GM21529 (cell line): ENCODE data around the gene ELOVL2.
"Not testable (repeated sequence)": the region's sequence is repeated elsewhere in the genome, so short reads cannot be mapped to it uniquely, and the experiment has no call there.

Experiments used
- ATAC-seq: cut with Tn5 transposase; IDR thresholded peaks from one replicate; pipeline ENCODE4 v1.9.1; 2021; ENCODE audit not compliant: unreplicated experiment

Gene ELOVL2, protein sequence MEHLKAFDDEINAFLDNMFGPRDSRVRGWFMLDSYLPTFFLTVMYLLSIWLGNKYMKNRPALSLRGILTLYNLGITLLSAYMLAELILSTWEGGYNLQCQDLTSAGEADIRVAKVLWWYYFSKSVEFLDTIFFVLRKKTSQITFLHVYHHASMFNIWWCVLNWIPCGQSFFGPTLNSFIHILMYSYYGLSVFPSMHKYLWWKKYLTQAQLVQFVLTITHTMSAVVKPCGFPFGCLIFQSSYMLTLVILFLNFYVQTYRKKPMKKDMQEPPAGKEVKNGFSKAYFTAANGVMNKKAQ

DNA sequence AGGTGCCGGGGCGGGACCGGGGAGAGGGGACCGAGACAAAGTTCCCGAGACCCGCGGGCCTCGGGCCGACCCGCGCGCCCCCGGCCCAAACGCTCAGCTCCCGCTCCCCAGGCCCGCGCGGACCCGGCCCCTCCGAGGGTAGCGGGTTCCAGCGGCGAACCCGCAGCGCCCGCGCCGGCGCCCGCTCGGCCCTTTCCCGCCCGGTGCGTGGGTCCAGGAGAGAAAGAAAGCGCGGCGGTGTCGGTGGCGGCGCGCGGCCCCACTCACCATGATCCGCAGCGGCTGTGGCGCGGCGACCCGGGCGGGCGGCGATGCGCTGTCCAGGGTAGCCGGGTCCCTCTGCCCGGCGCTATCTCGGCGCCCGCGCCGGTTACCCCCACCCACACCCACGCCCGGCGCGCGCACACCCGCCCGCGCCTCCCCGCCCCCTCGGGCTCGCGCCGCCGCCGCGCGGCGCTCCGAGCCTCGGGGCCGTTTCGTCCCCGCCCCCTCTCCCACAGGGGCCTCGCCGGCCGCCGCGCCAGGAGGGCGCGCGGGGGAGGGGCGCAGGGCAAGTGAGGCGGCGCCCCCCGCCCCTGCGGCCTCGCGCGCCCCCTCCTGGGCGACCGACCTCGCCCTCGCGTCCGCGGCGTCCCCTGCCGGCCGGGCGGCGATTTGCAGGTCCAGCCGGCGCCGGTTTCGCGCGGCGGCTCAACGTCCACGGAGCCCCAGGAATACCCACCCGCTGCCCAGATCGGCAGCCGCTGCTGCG, at the start of gene ELOVL2:
Gene ELOVL2 (minus strand): TSS at position 345 of the 751 bp plus-strand sequence. CDS start 75 bp downstream, at position 270.
- ATAC-seq, result peak; percentile 52

DNA sequence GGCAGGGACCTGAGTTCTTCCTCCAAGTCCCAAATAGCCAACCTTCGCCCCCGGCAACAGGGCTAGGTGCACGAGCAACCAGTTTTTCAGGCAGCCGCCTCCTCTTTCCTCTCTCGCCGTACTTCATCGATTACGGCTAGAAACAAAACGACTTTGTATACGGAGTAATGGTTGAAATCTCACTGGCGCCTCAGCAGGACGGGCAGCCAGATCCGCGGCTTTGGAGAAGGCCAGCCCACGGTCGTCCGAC, 49.2 kb upstream of the ELOVL2 start:
- ATAC-seq, result peak; percentile 22

DNA sequence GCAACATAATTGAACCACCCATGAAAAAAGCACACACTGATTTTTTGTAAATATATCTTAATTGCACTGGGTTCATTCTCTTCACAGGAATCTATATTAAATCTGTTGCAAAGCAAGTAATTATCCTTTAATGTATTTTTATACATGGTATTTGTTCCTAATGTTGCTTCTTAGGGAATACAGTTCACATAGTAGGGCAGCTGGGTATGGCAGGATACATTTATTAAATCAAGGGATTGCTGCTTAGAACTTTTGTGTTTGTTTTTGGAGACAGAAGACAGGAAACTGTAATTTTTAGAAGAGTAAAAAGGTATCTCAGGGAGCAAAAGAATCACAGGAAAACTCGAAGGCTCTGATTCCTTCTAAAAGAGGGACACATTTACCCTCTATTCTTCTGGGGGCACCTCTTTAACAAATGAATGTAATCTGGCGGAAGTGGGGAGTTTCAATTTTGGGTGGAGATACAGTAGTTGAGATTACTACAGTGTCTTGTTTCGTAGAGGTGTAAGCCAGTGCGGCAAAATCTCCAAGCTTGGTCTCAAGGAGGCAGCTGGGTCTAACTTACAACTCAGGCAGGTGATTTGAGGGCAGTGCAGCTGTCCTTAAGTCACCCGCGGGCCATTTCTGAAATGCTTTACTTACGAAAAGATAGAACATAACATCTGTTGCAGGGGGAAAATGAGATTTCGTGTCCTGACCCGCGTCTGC, 48.7 kb upstream of the ELOVL2 start:
- peak; percentile 38 for ATAC-seq

DNA sequence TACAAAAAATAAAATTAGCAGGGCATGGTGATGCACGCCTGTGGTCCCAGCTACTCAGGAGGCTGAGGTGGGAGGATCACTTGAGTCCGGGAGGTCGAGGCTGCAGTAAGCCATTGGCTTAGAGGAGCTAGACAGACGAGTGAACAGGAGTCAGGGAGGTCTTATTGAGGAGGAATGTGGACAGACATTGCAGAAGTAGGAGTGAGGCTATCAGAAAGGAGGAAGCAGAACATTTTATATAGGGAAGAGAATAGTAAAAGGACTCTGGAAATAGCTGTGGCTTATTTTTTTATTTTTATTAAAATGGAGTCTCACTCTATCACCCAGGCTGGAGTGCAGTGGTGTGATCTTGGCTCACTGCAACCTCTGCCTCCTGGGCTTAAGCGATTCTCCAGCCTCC, 47.0 kb upstream of the ELOVL2 start:
- ATAC-seq, result not testable (repeated sequence)

DNA sequence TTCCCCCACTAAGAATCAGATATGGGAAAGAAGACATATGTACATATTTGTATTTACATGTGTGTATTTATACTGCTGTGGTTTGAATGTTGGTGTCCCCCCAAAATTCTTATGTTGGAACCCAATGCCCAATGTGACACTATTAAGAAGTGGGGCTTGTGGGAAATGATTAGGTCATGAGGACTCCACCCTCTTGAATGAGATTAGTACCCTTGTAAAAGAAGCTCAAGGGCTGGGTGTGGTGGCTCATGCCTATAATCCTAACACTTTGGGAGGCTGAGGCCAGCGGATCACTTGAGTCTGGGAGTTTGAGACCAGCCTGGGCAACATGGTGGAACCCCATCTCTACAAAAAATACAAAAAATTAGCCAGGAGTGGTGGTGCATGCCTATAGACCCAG, 45.6 kb upstream of the ELOVL2 start:
- ATAC-seq, result no peak

DNA sequence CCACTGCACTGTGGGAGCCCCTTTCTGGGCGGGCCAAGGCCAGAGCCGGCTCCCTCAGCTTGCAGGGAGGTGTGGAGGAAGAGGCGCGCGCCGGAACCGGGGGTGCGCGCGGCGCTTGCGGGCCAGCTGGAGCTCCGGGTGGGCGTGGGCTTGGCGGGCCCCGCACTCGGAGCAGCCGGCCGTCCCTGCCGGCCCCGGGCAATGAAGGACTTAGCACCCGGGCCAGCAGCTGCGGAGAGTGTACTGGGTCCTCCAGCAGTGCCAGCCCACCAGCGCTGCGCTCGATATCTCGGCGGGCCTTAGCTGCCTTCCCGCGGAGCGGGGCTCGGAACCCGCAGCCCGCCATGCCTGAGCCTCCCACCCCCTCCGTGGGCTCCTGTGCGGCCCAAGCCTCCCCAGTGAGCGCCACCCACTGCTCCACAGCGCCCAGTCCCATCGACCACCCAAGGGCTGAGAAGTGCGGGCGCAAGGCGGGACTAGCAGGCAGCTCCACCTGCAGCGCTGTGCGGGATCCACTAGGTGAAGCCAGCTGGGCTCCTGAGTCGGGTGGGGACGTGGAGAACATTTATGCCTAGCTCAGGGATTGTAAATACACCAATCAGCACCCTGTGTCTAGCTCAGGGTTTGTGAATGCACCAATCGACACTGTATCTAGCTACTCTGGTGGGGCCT, 43.2 kb upstream of the ELOVL2 start:
- ATAC-seq, result not testable (repeated sequence)

DNA sequence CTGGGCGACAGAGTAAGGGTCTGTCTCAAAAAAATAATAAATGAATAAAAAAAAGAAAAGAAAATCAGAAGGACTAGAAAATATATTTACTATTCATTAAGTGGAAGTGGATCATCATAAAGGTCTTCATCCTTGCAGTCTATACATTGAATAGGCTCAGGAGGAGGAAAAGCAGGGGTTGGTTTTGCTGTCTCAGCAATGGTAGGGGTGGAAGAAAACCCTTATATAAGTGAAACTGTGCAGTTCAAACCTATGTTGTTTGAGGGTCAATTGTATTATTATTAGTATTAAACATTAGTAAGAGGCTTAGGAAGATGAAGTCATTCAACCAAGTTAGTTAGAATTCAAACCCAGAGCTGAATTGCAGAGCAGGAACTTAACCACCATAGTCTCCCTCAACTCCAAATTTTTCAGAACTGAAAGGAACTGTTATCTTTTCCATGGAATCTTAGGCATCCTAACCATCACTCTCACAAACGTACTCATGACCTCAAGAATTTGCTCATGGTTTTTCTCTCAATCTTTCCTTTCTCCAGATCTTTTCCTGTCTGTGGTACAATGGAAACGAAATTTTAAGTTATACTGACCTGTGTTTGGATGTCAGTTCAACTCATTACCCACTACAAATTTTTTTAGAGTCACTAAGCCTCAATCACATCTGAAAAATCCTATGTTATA, 41.8 kb upstream of the ELOVL2 start:
- no peak for ATAC-seq

DNA sequence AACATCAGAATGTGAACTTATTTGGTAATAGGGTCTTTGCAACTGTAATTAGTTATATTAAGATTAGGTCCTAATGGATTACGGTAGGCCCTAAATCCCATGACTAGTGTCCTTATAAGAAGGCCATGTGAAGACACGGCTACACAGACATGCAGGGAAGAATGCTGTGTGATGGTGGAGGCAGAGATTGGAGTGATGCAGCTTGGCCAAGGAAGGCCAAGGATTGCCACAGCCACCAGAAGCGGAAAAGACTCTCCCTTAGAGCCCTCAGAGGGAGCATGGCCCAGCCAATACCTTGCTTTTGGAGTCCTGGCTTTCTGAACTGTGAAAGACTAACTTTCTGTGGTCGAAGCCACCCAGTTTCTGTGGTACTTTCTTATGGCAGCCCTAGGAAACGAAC, 39.9 kb upstream of the ELOVL2 start:
- ATAC-seq, result no peak

DNA sequence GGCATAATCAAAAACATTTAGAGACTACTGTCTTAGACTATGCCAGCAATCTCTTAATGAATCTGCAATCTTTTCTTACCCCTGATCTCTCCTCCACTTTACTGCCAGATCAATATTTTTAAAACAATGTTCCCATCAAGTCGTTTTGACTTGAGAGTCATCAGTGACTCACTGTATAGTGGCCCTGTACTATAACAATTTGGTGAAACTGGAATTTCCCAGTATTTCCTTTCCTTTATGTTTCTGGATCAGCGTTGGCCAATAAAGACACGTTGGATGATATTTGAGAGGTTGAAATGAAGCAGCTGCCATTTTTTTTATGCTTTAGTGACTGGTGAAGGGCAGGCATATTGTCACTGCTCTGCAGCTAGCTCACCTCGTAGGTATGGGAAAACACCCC, 39.4 kb upstream of the ELOVL2 start:
- ATAC-seq, result no peak

DNA sequence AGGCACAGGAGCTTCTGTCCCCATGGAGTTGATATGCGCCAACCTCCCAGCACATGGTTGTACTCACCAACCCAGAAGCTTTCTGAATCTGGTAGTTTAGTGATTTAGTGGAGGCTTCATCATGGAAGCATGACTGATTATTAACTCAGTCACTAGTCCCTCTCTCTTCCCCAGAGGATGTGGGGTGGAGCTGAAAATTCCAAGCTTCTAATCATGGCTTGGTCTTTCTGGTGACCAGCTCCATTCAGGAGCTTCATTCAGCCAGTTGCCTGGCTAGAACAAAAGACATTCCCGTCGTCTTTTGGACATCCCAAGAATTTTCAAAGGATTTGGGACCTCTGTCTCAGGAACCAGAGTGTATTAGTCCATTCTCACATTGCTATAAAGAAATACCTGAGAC, 36.2 kb upstream of the ELOVL2 start:
- no peak for ATAC-seq

DNA sequence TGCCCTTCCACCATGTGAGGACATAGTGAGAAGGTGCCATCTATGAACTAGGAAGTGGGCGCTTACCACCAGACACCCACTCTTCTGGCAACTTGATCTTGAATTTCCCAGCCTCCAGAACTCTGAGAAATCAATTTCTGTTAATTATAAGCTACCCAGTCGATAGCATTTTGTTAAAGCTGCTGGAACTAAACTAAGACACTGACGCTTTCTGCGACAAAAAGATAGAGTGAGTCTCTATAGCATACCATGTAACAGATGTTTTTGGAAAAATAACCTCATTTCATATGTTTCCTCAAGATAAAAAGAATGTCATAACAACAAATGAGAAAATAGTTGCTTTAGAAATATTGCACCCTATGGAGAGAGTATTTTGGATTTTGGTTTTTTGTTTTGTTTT, 34.2 kb upstream of the ELOVL2 start:
- no peak for ATAC-seq

DNA sequence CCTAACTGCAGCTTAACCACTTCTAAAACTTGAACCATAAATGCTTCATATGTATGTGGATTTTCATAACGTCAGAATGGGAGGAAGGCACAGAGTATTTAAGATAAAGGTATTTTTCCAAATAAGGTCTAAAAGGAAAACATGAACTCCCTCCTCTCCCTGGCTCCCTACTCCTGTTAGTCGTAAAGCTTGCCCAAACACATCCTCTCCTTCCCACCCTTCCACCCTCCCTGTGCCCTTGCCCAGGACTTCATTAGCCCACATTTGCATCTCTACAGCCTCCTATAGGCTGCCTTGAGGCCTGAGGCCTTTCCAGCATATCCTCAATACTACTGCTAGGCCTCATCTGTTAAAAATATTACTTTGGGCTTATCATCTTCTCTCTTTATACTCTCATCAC, 32.4 kb upstream of the ELOVL2 start:
- ATAC-seq, result no peak

DNA sequence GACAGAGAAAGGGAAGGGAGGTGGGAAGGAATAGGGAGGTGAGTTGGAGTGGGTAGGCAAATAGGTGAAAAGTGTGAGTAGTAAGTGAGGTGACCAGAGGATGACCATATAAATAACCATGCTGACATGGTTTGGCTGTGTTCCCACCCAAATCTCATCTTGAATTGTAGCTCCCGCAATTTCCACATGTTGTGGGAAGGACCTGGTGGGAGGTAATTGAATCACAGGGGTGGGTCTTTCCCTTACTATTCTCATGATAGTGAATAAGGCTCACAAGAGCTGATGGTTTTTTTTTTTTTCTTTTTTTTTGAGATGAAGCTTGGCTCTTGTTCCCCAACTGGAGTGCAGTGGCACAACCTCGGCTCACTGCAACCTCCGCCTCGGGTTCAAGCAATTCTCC, 28.0 kb upstream of the ELOVL2 start:
- no peak for ATAC-seq

DNA sequence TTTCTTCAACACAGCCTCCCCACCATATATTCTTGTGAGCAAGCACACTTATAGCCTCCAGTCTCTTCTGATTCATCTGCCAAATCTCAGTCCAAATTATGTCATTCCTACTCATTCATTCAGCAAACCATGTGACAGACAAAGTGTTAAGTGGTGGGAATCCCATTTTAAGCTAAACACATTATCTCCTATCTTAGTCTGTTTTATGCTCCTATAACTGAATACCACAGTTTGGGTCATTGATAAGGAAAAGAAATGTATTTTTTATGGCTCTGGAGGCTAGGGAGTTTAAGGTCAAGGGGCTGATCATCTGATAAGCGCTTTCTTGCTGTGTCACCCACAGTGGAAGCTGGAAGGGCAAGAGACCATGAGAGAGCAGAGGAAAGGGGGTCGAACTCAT, 25.7 kb upstream of the ELOVL2 start:
- no peak for ATAC-seq

DNA sequence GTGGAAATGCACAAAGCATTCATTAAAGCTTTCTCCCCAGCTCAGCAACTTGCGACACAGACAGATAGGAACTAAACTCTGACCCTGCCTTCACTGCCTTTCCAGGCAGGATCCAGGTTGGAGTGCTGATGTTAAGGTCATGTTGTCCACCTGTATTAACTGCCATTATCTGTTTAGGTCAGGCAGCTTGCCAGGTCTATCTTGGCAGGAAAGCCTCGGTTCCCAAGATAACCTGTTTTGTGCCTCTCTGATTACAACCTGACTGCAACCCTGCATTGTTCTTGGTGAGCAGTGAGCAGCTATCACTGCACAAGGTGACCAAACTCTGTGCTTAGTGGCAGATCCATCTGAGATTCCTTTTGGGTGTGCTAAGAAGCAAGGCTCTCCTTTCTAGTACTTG, 23.2 kb upstream of the ELOVL2 start:
- ATAC-seq, result no peak

DNA sequence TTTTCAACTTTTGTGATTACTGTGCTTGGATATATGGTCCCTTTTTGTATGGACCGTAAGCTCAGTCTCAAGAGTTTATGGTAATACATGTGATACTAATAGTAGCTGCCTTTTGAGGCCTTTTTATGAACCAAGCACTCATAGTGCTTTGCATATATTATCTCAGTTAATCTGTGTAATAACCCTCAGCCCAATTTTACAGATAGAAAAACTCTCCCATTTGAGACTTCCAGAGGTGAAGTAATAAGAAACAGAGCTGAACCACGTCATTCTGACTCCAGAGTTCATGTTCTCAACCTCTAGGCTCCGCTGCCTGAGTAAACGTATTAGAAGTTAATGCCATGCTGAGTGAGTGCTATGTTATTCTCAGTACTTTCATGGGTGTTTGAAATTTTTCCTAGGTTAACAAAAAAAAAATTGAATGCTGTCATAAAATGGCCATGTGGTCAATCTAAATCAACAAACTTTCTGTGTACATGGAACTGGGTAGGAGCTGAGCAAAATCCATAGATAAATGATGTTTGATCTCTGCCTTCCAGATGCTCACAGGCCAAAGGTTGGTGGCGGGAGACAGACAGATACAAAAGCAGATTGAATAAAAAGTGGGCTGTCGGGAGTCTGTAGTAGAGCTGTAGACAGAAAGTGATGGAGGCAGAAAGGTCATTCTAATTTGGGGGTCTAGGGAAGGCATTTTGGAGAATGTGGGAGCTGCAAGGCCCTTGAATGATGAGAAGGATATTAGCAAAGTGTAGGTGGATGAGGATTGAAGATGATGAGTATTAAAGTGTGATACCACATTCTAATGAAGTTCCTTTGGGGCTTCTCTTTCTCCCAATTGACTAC, 22.6 kb upstream of the ELOVL2 start:
- ATAC-seq, result no peak

DNA sequence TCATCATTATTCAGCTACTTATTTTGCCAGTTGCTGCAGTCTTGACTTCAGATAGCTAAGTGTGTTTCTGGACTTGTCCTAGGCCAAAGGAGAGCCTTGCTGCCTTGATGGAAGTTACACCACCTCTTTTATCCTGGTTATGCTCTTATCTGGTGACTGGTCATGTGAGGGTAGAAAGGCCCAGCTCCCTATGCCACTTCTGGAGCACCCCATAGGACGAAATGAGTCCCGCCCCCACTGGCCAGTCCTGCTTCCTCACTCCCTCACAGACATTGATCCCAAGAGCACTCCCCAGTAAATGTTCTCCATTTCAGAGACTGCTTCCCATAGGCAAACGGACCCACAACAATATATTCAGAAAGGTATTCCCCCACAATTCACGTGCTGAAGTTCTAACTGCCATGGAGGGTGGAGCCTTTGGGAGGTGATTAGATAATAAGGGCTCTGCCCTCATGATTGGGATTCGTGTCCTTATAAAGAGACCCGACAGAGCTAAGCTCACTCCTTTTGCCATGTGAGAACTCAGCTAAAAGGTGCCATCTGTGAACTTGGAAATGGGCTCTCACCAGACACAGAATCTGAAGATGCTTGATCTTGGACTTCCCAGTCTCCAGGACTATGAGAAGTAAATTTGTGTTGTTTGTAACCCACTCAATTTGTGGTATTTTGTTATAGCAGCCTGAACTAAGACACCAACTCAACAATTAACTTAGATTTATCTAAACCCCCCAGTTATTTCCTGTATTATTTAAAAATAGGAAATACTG, 21.5 kb upstream of the ELOVL2 start:
- no peak for ATAC-seq

DNA sequence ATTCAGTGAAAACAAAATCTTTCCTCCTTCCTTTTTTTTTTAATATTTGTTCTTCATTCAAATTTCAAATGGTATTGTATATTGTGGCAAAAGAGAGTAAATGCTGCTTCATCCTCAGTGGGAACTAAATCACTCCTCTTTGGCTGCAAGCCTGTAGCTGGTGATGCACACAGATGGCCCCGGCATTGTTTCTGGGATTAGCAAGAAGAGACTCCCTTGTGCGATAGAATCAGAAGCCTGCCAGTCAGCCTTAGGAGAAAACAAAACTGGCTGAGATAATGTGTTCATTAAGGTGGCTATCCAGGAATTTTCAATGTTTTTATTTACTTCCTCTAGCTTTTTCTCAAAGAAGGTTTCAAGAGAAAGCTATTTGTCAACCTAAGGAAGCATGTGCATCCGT, 20.7 kb upstream of the ELOVL2 start:
- ATAC-seq, result no peak

DNA sequence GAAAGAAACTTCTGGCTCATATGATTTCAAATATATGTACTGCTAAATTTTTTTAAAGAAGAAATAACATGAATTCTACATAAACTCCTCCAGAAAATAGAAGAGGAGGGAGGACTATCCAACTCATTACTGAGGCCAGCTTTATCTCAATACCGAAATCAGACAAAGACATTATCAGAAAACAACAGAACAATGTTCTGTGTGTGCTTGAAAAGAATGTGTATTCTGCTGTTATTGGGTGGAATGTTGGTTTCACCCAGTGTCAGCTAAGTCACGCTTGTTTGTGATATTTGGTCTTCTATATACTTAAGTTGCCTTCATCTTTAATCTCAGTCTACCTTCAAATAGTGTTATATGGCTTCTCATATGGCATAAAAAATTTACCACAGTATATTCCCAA, 18.6 kb upstream of the ELOVL2 start:
- no peak for ATAC-seq

DNA sequence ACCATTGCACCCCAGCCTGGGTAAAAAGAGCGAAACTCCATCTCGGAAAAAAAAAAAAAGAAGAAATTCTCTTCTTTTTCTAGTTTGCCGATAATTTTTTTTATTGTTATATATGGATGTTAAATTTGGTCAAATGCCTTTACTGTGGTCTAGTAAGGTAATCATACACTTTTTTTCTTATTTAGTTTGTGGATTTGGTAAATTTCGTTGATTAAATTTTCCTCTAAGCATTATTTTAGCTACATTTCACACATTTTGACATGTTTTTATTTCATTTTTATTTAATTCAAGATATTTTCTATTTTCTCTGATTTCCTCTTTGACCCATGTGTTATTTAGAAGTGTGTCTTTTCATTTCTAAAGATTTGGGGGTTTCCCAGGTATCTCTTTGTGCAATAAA, 18.0 kb upstream of the ELOVL2 start:
- ATAC-seq, result no peak
